ENCODE measurements around the gene CCDC38.

The CCDC38 gene

GRCh38 chr12:95943330-95943842 lies 972 bp upstream of the CCDC38 start, which contains the start of gene AMDHD1:
Gene AMDHD1, plus strand, starts transcription at chr12:95943331. Its CDS starts 68 bp downstream, at chr12:95943399.
- H3K4me3 Mint-ChIP-seq = peak within 1 kb of the TSS; percentile 96
- H3K27me3 Mint-ChIP-seq = no peaks in the 10 kb centered on the region
- no peaks in the 10 kb centered on the region for H3K36me3 Mint-ChIP-seq
- H3K27ac Mint-ChIP-seq = peak within 1 kb of the TSS; percentile 94
- no peaks in the 10 kb centered on the region for H3K9me3 Mint-ChIP-seq
- H3K4me1 Mint-ChIP-seq = peaks cover 8% of the 10 kb centered on the region

- Mint-ChIP-seq H3K4me3 (peak overlapping the region; percentile 96), H3K27me3 (no peaks in the 10 kb centered on the region), H3K9me3 (no peaks in the 10 kb centered on the region), H3K27ac (peak overlapping the region; percentile 52), H3K4me1 (peaks cover 8% of the 10 kb centered on the region), H3K36me3 (no peaks in the 10 kb centered on the region)
These were observed 302 bp downstream of the CCDC38 start for GRCh38 chr12:95942101-95942523.

GRCh38 chr12:95940514-95940913 lies 1.9 kb downstream of the CCDC38 start:
- H3K27me3 Mint-ChIP-seq = no peaks in the 10 kb centered on the region
- H3K4me3 Mint-ChIP-seq = peak overlapping the region; percentile 19
- H3K4me1 Mint-ChIP-seq = peaks cover 8% of the 10 kb centered on the region
- H3K36me3 Mint-ChIP-seq = no peaks in the 10 kb centered on the region
- H3K27ac Mint-ChIP-seq = peak overlapping the region; percentile 15
- no peaks in the 10 kb centered on the region for H3K9me3 Mint-ChIP-seq

DNA sequence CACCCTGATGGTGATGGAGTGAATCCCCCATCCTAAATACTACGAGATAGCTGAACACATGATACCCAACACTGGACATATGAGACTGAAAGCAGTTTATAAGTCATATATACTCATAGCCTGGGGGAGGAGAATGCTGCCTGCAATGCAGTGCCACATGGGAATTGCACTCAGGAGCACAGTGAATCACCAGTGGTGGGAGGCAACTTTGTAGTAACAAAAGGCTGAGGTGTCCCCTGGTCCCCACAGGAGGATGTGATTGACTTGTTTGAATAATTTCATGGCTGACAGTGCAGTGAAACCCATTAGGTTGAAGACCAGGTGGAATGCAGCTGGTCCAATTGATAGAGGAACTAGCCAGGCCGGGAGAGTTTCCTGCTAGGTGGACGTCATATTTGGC lies 20.2 kb downstream of the CCDC38 start:
- Mint-ChIP-seq H3K36me3 (no peaks in the 10 kb centered on the region), H3K27ac (no peak overlapping the region), H3K27me3 (no peaks in the 10 kb centered on the region), H3K9me3 (no peaks in the 10 kb centered on the region), H3K4me1 (no peaks in the 10 kb centered on the region), H3K4me3 (no peak overlapping the region)

DNA sequence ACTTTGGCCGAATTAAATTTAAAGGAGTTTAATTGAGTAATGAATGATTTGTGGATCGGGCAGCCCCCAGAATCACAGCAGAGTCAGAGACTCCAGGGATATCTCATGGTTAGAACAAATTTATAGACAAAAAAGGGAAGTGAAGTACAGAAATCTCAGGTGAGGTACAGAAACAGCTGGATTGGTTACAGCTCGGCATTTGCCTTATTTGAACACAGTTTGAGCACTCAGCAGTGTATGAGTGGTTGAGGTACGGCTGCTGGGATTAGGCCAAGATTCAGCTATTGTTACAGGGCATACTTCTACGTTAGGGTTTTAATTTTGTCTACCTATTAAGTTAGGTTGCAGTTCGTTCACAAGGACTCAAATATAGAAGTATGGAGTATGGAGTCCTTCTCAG lies 23.3 kb downstream of the CCDC38 start:
- Mint-ChIP-seq H3K27me3 (no peaks in the 10 kb centered on the region), H3K4me3 (no peak overlapping the region), H3K9me3 (no peaks in the 10 kb centered on the region), H3K36me3 (no peaks in the 10 kb centered on the region), H3K4me1 (no peaks in the 10 kb centered on the region), H3K27ac (no peak overlapping the region)

DNA sequence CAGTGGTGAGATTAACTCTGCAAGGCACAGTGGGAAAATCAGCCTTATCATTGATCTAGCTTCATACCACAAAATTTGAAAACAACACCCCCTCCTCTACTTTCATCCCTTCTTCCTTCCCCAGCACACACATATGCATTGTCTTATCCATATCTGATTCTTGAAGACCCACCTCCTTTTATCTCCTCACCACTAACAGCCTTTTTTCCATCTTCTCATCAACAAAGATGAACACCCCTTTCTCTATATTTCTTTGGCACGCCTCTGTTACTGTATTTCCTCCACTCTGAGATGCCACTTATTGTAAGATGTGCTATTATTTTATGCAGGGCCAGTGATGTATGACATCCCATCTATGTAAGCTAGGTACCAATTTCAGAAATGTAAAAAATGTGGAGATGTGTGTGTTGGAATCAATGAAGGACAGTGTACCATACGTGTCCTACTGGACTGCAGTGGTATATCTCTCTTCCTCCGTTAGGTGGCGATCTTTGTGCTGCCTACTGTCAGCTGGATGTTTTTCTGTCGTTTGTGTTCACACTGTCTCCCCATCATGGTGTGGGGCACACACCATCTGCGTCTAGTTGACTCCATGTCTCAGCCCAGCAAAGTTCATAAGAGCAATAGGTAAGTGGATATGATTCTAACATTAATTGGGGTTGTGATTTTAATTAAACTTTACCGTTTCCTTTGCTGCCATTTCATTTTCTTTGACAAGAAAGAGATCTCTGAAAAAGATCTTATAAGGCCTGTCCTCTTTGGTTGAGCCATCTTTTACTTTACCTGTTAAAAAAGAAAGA lies 24.0 kb downstream of the CCDC38 start:
- Mint-ChIP-seq H3K4me1 (no peaks in the 10 kb centered on the region), H3K27ac (no peak overlapping the region), H3K9me3 (no peaks in the 10 kb centered on the region), H3K36me3 (no peaks in the 10 kb centered on the region), H3K27me3 (no peaks in the 10 kb centered on the region), H3K4me3 (no peak overlapping the region)

DNA sequence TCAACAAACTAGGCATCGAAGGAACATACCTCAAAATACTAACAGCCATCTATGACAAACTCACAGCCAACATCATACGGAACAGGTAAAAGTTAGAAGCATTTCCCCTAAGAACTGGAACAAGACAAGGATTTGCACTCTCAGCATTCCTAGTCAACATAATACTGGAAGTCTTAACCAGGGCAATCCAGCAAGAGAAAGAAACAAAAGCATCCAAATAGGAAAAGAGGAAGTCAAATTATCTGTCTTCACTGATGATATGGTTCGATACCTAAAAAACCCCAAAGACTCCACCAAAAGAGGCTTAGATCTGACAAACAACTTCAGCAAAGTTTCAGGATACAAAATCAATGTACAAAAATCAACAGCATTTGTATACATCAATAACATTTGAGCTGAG lies 32.5 kb downstream of the CCDC38 start:
- no peak overlapping the region for H3K4me3 Mint-ChIP-seq
- H3K36me3 Mint-ChIP-seq = no peaks in the 10 kb centered on the region
- H3K27me3 Mint-ChIP-seq = no peaks in the 10 kb centered on the region
- H3K27ac Mint-ChIP-seq = no peak overlapping the region
- H3K4me1 Mint-ChIP-seq = no peaks in the 10 kb centered on the region
- no peaks in the 10 kb centered on the region for H3K9me3 Mint-ChIP-seq

- Mint-ChIP-seq H3K27ac (no peak overlapping the region), H3K4me1 (no peaks in the 10 kb centered on the region), H3K27me3 (peaks cover 3% of the 10 kb centered on the region), H3K4me3 (no peak overlapping the region), H3K9me3 (no peaks in the 10 kb centered on the region), H3K36me3 (no peaks in the 10 kb centered on the region)
These were observed 33.8 kb downstream of the CCDC38 start for GRCh38 chr12:95908573-95908972.

GRCh38 chr12:95898081-95898480 lies 44.3 kb downstream of the CCDC38 start:
- no peak overlapping the region for H3K27ac Mint-ChIP-seq
- no peaks in the 10 kb centered on the region for H3K9me3 Mint-ChIP-seq
- H3K27me3 Mint-ChIP-seq = peaks cover 14% of the 10 kb centered on the region
- H3K4me1 Mint-ChIP-seq = no peaks in the 10 kb centered on the region
- H3K36me3 Mint-ChIP-seq = no peaks in the 10 kb centered on the region
- H3K4me3 Mint-ChIP-seq = no peak overlapping the region

DNA sequence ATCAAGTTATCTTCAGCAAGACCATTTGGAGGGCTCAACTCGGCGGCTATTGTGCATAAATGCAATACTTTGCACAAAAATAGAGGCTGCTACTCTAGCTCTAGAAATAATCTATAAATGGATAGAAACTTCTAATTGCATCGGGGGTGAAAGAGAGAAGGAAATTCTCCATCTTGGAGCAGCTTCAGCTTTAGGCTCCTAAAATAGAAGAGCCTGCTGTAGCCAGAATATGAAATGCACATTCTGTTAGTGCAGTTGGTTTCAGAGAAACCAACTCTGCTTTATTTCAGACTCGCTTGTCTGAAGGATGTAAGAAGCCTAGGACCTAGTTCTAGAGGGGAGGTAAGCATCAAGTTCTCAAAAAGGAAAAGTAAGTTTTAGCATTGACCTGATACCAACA lies 45.6 kb downstream of the CCDC38 start:
- no peak overlapping the region for H3K4me3 Mint-ChIP-seq
- peaks cover 14% of the 10 kb centered on the region for H3K27me3 Mint-ChIP-seq
- no peaks in the 10 kb centered on the region for H3K4me1 Mint-ChIP-seq
- no peaks in the 10 kb centered on the region for H3K9me3 Mint-ChIP-seq
- H3K36me3 Mint-ChIP-seq = no peaks in the 10 kb centered on the region
- no peak overlapping the region for H3K27ac Mint-ChIP-seq

DNA sequence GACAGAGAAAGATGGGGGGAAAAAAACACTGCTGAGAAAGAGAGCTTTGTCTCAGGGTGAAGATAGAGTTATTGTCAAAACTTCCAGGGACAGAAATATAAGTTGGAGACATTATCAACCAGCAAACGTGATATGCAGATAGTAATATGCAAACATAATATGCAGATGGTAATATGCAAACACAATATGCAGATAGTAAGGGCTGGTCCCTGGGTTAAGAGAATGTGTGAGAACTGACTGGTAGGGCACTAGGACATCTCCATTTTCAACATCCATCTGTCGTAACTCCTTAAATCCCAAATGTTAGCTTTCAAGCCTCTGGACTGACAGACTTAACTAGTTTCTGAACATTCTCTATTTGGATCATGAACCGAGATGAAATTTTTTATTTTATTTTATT lies 51.5 kb downstream of the CCDC38 start:
- H3K4me1 Mint-ChIP-seq = no peaks in the 10 kb centered on the region
- H3K4me3 Mint-ChIP-seq = no peak overlapping the region
- peaks cover 9% of the 10 kb centered on the region for H3K27me3 Mint-ChIP-seq
- no peaks in the 10 kb centered on the region for H3K36me3 Mint-ChIP-seq
- H3K27ac Mint-ChIP-seq = no peak overlapping the region
- H3K9me3 Mint-ChIP-seq = no peaks in the 10 kb centered on the region

DNA sequence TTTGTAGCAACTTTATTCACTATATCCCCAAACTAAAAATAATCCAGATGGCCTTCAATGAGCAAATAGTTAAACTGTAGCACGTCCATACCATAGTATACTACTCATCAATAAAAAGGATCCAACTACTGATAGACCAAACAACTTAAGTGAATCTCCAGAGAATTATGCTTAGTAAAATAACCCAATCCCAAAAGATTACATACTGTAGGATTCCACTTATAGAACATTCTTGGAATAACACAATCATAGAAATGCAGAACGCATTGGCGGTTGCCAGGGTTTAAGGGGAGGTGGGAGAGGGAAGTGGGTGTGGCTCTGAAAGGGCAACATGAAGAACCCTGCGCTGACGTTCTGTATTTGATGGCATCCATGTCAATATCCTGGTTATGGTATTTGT lies 55.1 kb downstream of the CCDC38 start:
- H3K27ac Mint-ChIP-seq = no peak overlapping the region
- no peaks in the 10 kb centered on the region for H3K9me3 Mint-ChIP-seq
- H3K36me3 Mint-ChIP-seq = no peaks in the 10 kb centered on the region
- H3K4me1 Mint-ChIP-seq = no peaks in the 10 kb centered on the region
- no peak overlapping the region for H3K4me3 Mint-ChIP-seq
- peaks cover 3% of the 10 kb centered on the region for H3K27me3 Mint-ChIP-seq

DNA sequence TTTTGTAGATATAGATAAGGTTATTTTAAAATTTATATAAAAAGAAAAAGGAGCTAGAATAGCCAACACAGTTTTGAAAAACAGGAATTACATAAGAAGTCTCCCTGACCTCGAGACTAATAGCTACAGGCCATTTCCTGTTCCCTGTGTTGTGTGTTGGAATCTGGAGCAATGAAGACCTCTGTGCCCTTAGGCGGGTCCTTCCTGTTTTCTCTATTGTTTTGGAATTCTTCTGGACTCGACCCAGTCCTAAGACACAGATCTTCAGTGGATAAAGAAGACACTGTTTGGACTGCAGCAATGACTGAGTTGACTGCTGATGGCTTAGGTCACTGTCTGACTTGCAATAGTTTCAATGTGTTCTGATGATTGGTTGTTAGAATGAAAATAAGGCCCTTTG lies 57.4 kb downstream of the CCDC38 start:
- Mint-ChIP-seq H3K27me3 (peaks cover 3% of the 10 kb centered on the region), H3K9me3 (no peaks in the 10 kb centered on the region), H3K27ac (no peak overlapping the region), H3K4me3 (no peak overlapping the region), H3K36me3 (no peaks in the 10 kb centered on the region), H3K4me1 (no peaks in the 10 kb centered on the region)

GRCh38 chr12:95882873-95883272 lies 59.5 kb downstream of the CCDC38 start:
- no peak overlapping the region for H3K27ac Mint-ChIP-seq
- H3K4me1 Mint-ChIP-seq = no peaks in the 10 kb centered on the region
- peaks cover 2% of the 10 kb centered on the region for H3K27me3 Mint-ChIP-seq
- no peaks in the 10 kb centered on the region for H3K9me3 Mint-ChIP-seq
- H3K4me3 Mint-ChIP-seq = no peak overlapping the region
- no peaks in the 10 kb centered on the region for H3K36me3 Mint-ChIP-seq

- H3K27me3 Mint-ChIP-seq = peaks cover 2% of the 10 kb centered on the region
- no peaks in the 10 kb centered on the region for H3K36me3 Mint-ChIP-seq
- H3K4me1 Mint-ChIP-seq = no peaks in the 10 kb centered on the region
- H3K9me3 Mint-ChIP-seq = no peaks in the 10 kb centered on the region
- no peak overlapping the region for H3K27ac Mint-ChIP-seq
- H3K4me3 Mint-ChIP-seq = no peak overlapping the region
These were observed 60.3 kb downstream of the CCDC38 start for GRCh38 chr12:95882080-95882479.

DNA sequence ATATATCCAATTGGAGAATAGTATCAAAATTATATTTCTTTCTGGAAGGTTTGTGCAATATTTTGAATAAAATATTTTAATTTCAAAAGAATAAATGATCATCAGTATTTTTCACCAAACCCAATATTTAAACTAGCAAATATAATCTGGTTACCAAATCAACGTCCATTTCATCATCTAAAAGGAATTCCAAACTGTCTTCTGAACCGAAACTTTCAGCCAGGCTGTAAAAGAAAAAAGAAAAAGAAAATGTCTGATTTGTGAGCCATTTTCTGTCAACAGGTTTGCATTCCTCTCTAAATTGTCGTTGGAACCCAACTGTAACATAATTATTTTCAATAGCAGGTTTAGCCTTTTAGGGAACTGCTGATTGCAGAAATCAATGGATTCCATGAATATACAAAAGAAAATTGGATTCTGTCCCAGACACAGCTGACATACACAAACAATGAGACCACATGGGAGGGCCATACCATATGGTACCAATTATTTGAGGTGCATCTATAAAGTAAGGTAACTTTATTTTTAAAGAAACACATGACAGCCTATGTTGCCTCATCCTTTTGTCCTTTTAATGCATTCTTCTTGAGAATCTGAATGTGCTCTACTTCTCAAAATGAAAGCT lies 61.0 kb downstream of the CCDC38 start:
- H3K27ac Mint-ChIP-seq = no peak overlapping the region
- H3K27me3 Mint-ChIP-seq = peaks cover 2% of the 10 kb centered on the region
- no peaks in the 10 kb centered on the region for H3K9me3 Mint-ChIP-seq
- no peaks in the 10 kb centered on the region for H3K4me1 Mint-ChIP-seq
- no peak overlapping the region for H3K4me3 Mint-ChIP-seq
- H3K36me3 Mint-ChIP-seq = no peaks in the 10 kb centered on the region
